HepG2 (cell line): Measurements from ENCODE around the gene TRIM15. TPM values are rescaled to one million over a fixed set of nuclear protein-coding genes. Genes with fewer than 3 reads are reported as not detected.
A peak's percentile ranks its signal among the peaks of the same experiment; 100 is the strongest.

Experiments used
- ATM ChIP-seq: fragments of 450-650 bp; IDR thresholded peaks from 2 replicates; pipeline ENCODE4 v1.7.1; 2017; ENCODE audit warnings: mild to moderate bottlenecking, borderline replicate concordance
- CREM ChIP-seq, 2 experiments: sonication (generic) in 1 of 2; formaldehyde crosslinking in 1 of 2; IDR thresholded peaks; 2 replicates each; pipeline versions ENCODE4 v1.4.0 to v1.6.1; 2016 to 2020; ENCODE audit warnings: antibody characterized with exemption in 1 of 2, mild to moderate bottlenecking in 1 of 2, missing genetic modification reagents in 1 of 2
- ERF ChIP-seq: IDR thresholded peaks from 2 replicates; pipeline ENCODE4 v1.6.1; 2018; ENCODE audit warnings: missing biosample characterization, missing genetic modification reagents
- ETV5 ChIP-seq: IDR thresholded peaks from 2 replicates; pipeline ENCODE4 v1.6.1; 2018; ENCODE audit warnings: missing biosample characterization, missing genetic modification reagents, inconsistent platforms, borderline replicate concordance
- FOXJ3 ChIP-seq: sonication (generic); formaldehyde crosslinking; IDR thresholded peaks from 2 replicates; pipeline ENCODE4 v1.4.0; 2020; ENCODE audit warnings: missing genetic modification reagents, mild to moderate bottlenecking, borderline replicate concordance
- FOXM1 ChIP-seq: sonication (generic); formaldehyde crosslinking; IDR thresholded peaks from 2 replicates; pipeline ENCODE4 v1.5.0; 2020; ENCODE audit warnings: missing genetic modification reagents
- GFI1 ChIP-seq: sonication (generic); formaldehyde crosslinking; IDR thresholded peaks from 2 replicates; pipeline ENCODE4 v1.5.0; 2020; ENCODE audit warnings: missing genetic modification reagents, mild to moderate bottlenecking, borderline replicate concordance
- HIVEP1 ChIP-seq: sonication (generic); formaldehyde crosslinking; IDR thresholded peaks from 2 replicates; pipeline ENCODE4 v1.4.0; 2020; ENCODE audit warnings: mild to moderate bottlenecking, missing genetic modification reagents
- HMG20A ChIP-seq: IDR thresholded peaks from 2 replicates; pipeline ENCODE4 v1.6.1; 2016; ENCODE audit warnings: borderline replicate concordance
- MYNN ChIP-seq: sonication (generic); formaldehyde crosslinking; IDR thresholded peaks from 2 replicates; pipeline ENCODE4 v1.4.0; 2020; ENCODE audit warnings: mild to moderate bottlenecking, low read depth, missing genetic modification reagents
- MZF1 ChIP-seq: sonication (generic); formaldehyde crosslinking; IDR thresholded peaks from 2 replicates; pipeline ENCODE4 v1.8.1; 2023; ENCODE audit warnings: mild to moderate bottlenecking, missing genetic modification reagents, borderline replicate concordance
- RXRB ChIP-seq: IDR thresholded peaks from 2 replicates; pipeline ENCODE4 v1.6.1; 2016; ENCODE audit warnings: borderline replicate concordance, missing genetic modification reagents, missing compliant biosample characterization
- SMAD9 ChIP-seq: sonication (generic); formaldehyde crosslinking; IDR thresholded peaks from 2 replicates; pipeline ENCODE4 v1.5.1; 2020; ENCODE audit warnings: mild to moderate bottlenecking, missing genetic modification reagents
- TAF1 ChIP-seq: sonication (generic); formaldehyde crosslinking; IDR thresholded peaks from 2 replicates; pipeline ENCODE4 v1.4.0; 2020; ENCODE audit warnings: missing genetic modification reagents
- ZBTB38 ChIP-seq: sonication (generic); formaldehyde crosslinking; IDR thresholded peaks from 2 replicates; pipeline ENCODE4 v1.5.1; 2020; ENCODE audit warnings: mild to moderate bottlenecking, missing genetic modification reagents
- ZEB1 ChIP-seq: IDR thresholded peaks from 2 replicates; pipeline ENCODE4 v1.6.1; 2012; ENCODE audit warnings: mild to moderate bottlenecking, low read depth, inconsistent platforms; ENCODE audit not compliant: insufficient replicate concordance
- ZFP36L1 ChIP-seq: sonication (generic); formaldehyde crosslinking; IDR thresholded peaks from 2 replicates; pipeline ENCODE4 v1.8.0; 2022; ENCODE audit warnings: mild to moderate bottlenecking, missing genetic modification reagents, moderate library complexity
- ZNF337 ChIP-seq: sonication (generic); formaldehyde crosslinking; IDR thresholded peaks from 2 replicates; pipeline ENCODE4 v1.5.1; 2020; ENCODE audit warnings: missing genetic modification reagents, low read depth, mild to moderate bottlenecking, borderline replicate concordance
- ZNF44 ChIP-seq: sonication (generic); formaldehyde crosslinking; IDR thresholded peaks from 2 replicates; pipeline ENCODE4 v1.5.1; 2020; ENCODE audit warnings: mild to moderate bottlenecking, missing genetic modification reagents
- ZNF598 ChIP-seq: sonication (generic); formaldehyde crosslinking; IDR thresholded peaks from 2 replicates; pipeline ENCODE4 v1.5.1; 2020; ENCODE audit warnings: mild to moderate bottlenecking, missing genetic modification reagents, borderline replicate concordance
- ZNF660 ChIP-seq: sonication (generic); formaldehyde crosslinking; IDR thresholded peaks from 2 replicates; pipeline ENCODE4 v1.5.1; 2020; ENCODE audit warnings: mild to moderate bottlenecking, low read depth, missing genetic modification reagents, borderline replicate concordance
- ZNF766 ChIP-seq: sonication (generic); formaldehyde crosslinking; IDR thresholded peaks from 2 replicates; pipeline ENCODE4 v1.5.0; 2020; ENCODE audit warnings: missing genetic modification reagents, borderline replicate concordance
- ZSCAN29 ChIP-seq: sonication (generic); formaldehyde crosslinking; conservative IDR thresholded peaks from 2 replicates; pipeline ENCODE4 v1.4.0; 2020; ENCODE audit warnings: mild to moderate bottlenecking, missing genetic modification reagents
- polyA plus RNA-seq, 8 experiments: library from polyadenylated mRNA; depleted of rRNA in 3 of 8; stranded (reverse) in 7 of 8; unstranded in 1 of 8; fragments of >200 nt; fragmentation: Illumina TruSeq in 4 of 8; extraction: Trizol in 4 of 8; gene quantifications; 2 replicates each; pipeline versions ENCODE4 v1.2.1 to v1.2.3, GENCODE V29; 2011 to 2016; ENCODE audit warnings: low read depth in 4 of 8, missing spikeins in 1 of 8, mixed read lengths in 1 of 8; ENCODE audit not compliant: insufficient read depth in 1 of 8
- total RNA-seq, 5 experiments: library from RNA; depleted of rRNA; stranded (reverse); fragments of >200 nt; fragmentation: Illumina TruSeq; extraction: Trizol; gene quantifications; 2 replicates each; pipeline ENCODE4 v1.2.3, GENCODE V29; 2016; ENCODE audit warnings: low read depth in 1 of 5
- TF ChIP-seq, protein P1 (sequence below): sonication (generic); formaldehyde crosslinking; IDR thresholded peaks from 2 replicates; pipeline ENCODE4 v1.8.1; 2023; ENCODE audit warnings: mild to moderate bottlenecking, missing genetic modification reagents, borderline replicate concordance
- TF ChIP-seq, protein P2 (sequence below): sonication (generic); formaldehyde crosslinking; conservative IDR thresholded peaks from 2 replicates; pipeline ENCODE4 v1.4.0; 2020; ENCODE audit warnings: missing genetic modification reagents

TRIM15 gene
- total and polyA plus RNA-seq, 2 of the 13 experiments (the other 11 are each of a cell fraction or from before 2014, with no cell fraction given), result 35.1 to 38.2 TPM

DNA sequence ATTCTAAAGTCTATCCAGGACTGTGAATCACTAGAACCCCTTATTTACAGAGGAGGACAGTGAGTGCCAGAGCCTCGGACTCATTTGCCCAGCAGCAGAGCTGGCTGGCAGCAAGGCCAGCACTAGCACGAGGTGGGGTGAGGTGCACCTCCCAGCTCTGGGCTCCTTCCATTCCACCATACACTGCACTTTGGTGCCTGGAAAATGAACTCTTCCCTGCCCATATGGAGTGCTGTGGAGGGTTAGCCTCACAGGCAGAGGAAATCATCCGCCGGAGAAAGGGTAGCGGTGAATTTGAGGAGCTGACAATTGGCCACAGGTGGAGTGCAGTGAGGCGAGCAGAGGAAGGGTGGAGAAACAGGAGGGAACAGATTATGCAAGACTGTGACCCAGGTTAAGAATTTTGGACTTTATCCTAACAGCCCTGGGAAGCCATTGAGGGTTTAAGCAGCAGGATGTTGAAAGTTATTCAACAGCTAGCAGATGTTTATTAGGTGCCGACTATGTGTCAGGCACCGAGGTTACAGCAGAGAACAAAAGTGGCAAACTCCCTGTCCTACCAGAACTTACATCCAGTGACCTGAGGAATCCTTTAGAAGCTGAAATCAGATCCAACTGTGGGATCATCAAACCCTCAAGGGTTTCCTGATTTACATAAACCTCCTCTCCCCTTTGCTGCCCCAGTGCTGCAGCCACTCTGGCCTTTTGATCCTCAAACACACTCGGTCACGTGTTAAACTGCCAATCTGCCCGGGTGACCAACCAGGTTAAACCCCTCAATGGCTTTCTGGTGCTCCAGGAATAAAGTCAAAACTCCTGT, 43.7 kb downstream of the TRIM15 start (continued):
- TF ChIP-seq ATM (peak; percentile 94; the same call in 1 of the 2 replicates), MYNN (CRISPR knock-in tag) (0 out of 2 replicates have a peak, but pooled peaks have one; percentile 51), ZBTB38 (CRISPR knock-in tag) (peak; percentile 55; the same call in 1 of the 2 replicates), ZFP36L1 (CRISPR knock-in tag) (peak; percentile 69), HIVEP1 (CRISPR knock-in tag) (no peak), FOXJ3 (peak; percentile 90; the same call in 1 of the 2 replicates), SMAD9 (CRISPR knock-in tag) (peak; percentile 30; the same call in 1 of the 2 replicates), ERF (CRISPR knock-in tag) (peak; percentile 85), TAF1 (peak; percentile 46; the same call in 1 of the 2 replicates), ZNF660 (no peak), HMG20A (CRISPR knock-in tag) (peak; percentile 65; the same call in 1 of the 2 replicates), RXRB (peak; percentile 95), ZNF766 (CRISPR knock-in tag) (0 out of 2 replicates have a peak, but pooled peaks have one; percentile 89), ZEB1 (peak; percentile 95), CREM (IDR thresholded peaks at IDR 0.05) (peak; percentile 82), CREM (CRISPR knock-in tag; IDR thresholded peaks at IDR 0.05) (no peak), MZF1 (CRISPR knock-in tag) (no peak; the same call in 1 of the 2 replicates), ETV5 (CRISPR knock-in tag) (peak; percentile 85), ZNF598 (CRISPR knock-in tag) (0 out of 2 replicates have a peak, but pooled peaks have one; percentile 29), GFI1 (CRISPR knock-in tag) (peak; percentile 86; the same call in 1 of the 2 replicates), ZNF337 (CRISPR knock-in tag) (no peak), FOXM1 (CRISPR knock-in tag) (no peak), ZNF44 (CRISPR knock-in tag) (no peak; the same call in none of the 2 replicates), ZSCAN29 (peak; percentile 60; the same call in 1 of the 2 replicates)
- TF ChIP-seq, protein P1, sequence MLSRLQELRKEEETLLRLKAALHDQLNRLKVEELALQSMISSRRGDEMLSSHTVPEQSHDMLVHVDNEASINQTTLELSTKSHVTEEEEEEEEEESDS (CRISPR knock-in tag), result peak; percentile 82
- TF ChIP-seq, protein P2, sequence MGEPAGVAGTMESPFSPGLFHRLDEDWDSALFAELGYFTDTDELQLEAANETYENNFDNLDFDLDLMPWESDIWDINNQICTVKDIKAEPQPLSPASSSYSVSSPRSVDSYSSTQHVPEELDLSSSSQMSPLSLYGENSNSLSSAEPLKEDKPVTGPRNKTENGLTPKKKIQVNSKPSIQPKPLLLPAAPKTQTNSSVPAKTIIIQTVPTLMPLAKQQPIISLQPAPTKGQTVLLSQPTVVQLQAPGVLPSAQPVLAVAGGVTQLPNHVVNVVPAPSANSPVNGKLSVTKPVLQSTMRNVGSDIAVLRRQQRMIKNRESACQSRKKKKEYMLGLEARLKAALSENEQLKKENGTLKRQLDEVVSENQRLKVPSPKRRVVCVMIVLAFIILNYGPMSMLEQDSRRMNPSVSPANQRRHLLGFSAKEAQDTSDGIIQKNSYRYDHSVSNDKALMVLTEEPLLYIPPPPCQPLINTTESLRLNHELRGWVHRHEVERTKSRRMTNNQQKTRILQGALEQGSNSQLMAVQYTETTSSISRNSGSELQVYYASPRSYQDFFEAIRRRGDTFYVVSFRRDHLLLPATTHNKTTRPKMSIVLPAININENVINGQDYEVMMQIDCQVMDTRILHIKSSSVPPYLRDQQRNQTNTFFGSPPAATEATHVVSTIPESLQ (CRISPR knock-in tag), result peak; percentile 22; the same call in 1 of the 2 replicates
